Measurements from ENCODE around the gene MAJIN.
A peak's percentile ranks its signal among the peaks of the same experiment; 100 is the strongest.

MAJIN gene

DNA sequence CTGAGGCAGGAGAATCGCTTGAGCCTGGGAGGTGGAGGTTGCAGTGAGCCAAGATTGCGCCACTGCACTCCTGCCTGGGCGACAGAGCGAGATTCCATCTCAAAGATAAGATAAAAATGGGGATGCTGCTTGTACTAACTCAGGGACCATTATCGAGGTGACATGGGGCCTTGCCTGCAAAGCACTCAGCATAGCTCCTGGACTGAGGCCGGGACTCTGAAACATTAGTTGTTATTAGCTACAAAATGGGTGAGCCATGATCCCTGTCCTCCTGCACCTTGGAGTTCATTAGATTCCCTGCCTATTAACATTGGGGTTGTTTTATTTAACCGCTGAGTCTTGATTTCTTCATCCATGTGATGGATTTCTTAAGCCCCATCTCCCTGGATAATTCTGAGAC lies 42.3 kb downstream of the MAJIN start:
- no peak for DNase-seq

GRCh38 chr11:64928957-64929356 lies 43.0 kb downstream of the MAJIN start:
- no peak for DNase-seq

DNA sequence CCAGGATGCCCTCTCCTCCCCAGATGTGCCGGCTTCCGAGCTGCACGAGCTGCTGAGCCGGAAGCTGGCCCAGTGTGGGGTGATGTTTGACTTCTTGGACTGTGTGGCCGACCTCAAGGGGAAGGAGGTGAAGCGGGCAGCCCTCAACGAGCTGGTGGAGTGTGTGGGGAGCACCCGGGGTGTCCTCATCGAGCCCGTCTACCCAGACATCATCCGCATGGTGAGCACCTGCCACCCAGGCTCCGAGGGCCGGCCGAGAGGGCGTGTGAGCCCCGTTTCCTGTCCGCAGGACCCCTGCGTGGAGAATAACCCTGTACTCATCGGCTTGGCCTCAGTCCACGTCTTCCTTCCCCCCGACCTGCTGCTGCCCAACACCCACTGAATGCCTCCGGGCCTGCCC lies 45.2 kb downstream of the MAJIN start:
- no peak for DNase-seq

GRCh38 chr11:64925536-64926436 lies 46.1 kb downstream of the MAJIN start:
- DNase-seq: no peak

GRCh38 chr11:64924910-64925284 lies 47.0 kb downstream of the MAJIN start:
- no peak for DNase-seq

- peak; percentile 89 to 90 for DNase-seq
Measured at GRCh38 chr11:64923944-64924909, 47.7 kb downstream of the MAJIN start, which contains the start of gene PPP2R5B. TSS of gene PPP2R5B (plus strand) at chr11:64924689. CDS start at chr11:64925735, 1,046 bp downstream.

DNA sequence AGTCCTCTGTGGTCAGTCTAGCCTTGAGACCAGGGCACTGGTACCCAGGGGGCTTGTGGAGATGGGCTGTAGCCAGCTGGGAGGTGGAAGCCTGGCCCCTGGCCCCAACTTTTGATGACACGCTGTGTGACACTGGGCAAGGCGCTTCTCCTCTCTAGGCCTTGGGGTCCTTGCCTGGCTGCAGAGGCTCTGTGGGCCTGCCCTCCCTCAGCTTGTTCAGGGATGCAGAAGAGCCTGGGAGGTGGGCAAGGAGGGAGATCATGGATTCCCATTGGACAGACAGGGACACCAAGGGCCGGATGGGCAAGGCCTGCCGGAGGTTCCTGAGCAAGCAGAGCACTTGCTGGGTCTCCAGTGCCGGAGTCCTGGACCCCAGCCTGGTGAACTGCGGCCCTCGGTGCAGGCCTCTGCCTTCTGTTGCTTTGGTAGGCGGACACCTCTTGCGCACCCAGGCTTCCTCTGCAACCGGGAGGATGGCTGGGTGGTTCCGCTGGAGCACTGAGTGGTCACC lies 48.7 kb downstream of the MAJIN start:
- DNase-seq: no peak

GRCh38 chr11:64921384-64921783 lies 50.5 kb downstream of the MAJIN start:
- no peak for DNase-seq

DNA sequence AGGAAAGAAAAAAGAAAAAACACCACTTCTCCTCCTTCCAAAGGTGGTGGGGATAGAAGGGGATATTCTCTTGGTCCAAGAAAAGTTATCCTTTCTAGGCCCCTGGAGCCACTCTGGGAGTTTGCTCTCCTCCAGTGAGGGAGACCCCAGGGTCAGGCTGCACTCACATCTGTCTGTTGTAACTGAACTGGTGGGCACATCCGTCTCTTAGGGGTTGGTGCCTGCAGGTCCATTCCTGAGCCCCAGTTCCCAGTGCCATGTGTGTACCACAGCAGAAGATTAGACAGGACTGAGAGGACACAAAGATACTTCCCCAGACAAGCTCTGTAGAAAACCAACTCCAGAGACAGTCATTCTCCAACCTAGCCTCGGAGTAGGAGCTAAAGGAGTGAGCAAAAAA lies 51.8 kb downstream of the MAJIN start:
- no peak for DNase-seq

- no peak for DNase-seq
Measured at GRCh38 chr11:64919627-64920026, 52.3 kb downstream of the MAJIN start.

DNA sequence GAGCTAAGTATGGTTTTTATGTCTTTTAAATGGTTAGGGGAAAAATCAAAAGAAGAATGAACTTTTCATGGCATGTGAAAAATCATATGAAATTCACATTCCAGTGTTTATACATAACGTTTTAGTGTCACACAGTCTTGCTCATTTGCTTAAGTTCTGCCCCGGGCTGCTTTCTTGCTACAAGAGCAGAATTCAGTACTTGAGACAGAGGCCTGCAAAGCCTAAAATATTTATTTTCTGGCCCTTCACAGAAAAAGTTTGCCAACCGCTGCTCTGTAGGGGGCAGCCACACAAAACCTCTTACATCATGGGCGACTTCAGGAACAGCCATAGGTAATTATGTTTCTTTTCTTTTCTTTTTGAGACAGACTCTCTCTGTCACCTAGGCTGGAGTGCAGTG lies 53.9 kb downstream of the MAJIN start:
- peak in 1 of 2 experiments; percentile 27 for DNase-seq

DNA sequence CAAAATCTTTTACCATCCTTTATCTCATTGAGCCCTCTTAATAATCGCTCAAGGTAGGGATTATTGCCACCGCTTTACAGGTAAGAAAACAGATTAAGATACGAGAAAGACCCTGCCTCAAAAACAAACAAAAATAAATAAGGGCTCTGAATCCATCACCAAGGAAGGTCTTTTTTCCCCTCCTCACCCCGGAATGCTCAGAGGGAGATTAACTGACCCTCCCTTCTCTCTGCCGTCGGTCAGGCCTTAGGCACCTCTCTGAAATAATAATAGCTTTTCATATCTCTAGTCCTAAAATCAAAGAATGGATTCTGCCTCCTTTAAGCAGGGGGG lies 54.3 kb downstream of the MAJIN start:
- no peak for DNase-seq

DNA sequence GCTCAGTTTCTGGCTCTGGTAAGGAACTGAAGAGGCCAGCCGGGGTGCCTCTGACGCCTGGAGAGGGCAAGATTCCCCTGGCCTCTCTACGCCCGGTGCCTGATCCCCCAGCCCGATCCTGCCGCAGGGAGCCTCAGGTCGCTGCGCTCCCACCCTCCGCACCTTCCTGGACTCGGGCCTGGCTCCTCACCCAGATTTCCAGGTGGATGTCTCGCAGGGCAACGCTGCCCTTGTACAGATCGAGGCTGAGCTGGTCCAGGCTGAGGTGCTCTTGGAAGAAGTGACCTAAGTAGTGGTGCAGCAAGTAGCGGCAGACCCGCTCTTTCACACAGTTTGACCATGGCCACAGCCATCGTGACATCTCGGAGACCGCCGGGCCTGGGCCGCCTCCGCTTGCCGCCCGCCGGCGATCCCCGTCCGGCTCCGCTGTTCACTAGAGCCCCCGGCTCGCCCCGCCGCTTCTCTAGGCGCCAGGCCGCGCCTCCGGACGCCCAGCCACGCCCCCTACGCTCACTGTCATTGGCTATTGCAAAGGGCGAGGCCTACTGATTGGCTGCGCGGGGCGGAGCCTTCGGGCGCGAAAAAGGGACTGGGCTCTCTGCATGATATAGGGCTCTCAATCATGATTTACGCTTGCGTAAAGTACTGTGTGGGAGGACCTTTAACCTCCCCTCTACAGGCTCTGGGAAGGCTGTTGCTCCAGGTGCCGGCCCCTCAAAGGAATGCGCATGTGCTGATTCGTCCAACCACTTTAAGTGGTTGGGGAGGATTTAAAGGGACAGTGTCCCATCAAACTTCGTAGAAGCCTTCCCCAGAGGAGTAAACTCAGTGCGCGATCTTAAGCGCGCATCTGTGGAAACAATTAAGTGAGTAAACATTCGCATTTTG lies 54.9 kb downstream of the MAJIN start, which contains the start of gene ATG2A:
Gene ATG2A, minus strand, starts transcription at position 435 of the 888 bp plus-strand sequence. Its CDS starts 74 bp downstream, at position 361.
- DNase-seq: peak; percentile 98 to 100

DNA sequence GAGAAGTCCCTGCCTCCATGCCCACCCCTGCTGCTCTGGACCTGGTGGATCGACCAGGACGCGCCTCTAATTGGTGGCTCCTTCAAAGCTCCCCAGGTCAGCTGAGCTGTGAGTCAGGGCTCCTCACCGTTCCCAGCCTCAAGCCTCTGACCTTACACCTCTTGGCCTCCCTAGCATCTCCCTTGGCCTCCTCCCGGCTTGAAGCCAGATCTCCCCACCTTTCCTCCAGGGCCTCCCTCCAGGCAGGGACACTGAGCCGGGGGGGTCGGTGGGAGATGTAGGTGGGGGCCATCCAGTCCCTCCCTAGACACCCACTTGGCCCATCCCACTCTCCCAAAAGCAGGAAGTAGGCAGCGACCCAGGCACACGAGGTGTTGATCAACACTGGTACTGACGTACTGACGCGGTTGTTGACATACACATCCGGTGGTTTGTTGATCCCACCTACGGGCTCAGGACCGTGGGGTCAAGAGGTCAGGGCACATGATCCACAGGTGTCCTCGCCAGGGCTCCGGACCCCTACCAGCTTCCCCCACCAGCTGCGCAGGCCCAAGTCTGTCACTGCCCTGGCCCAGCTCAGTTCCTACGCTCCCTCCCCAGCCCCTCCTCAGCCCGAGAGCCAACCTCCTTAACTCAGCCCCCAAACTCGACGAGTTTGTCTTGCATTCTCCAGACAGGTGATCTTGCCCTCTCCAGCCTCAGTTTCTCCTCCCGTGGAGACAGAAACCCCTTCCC lies 55.7 kb downstream of the MAJIN start:
- DNase-seq: peak; percentile 44 to 53

DNA sequence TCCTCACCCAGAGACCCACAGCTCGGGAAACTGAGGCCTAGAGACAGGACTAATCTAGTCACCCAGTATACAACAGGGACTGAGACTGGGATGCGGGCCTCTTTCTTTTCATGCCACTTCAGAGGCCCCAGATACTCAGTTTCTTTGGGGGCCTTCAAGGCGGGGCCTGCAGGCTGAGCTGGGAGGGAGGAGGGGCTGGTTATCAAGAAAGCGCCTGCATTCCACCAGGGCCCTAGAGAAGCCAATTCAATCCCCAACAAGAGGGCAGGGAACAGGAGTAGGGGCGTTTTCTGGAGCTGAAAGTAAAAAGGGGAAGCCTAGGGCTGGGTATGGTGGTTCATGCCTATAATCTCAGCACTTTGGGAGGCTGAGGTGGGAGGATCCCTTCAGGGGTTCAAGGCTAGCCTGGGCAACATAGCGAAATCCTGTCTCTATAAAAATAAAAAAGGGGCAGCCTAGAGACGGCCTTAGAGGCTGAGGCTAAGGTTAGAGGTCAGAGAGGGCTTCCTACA lies 56.5 kb downstream of the MAJIN start:
- DNase-seq: no peak

GRCh38 chr11:64914123-64914522 lies 57.8 kb downstream of the MAJIN start:
- DNase-seq: no peak

DNA sequence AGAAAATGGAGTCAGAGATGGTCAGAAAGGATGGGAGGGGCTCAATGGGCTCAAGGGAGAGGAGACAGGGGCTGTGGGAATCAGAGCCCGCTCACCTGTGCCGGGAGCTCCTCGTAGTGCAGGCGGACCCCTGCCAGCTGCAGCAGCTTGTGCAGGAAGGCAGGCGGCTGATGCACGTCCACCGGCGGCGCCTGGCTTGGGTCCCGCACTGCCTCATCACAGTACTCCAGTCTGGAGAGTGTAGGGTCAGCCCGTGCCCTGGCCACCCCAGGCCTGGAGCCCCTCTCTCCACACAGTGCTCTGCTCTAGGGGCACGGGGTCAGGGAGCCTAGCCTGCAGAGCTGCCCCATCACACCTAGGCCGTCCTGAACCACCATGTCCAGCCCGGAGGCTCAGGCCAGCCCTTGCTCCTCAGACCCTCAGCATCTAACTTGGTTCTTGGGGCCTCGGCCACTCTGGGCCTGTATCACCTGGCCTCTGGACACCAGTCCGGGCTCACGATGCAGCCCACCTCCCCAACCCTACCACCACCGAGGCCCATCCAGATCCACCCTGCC lies 58.7 kb downstream of the MAJIN start:
- DNase-seq: no peak

GRCh38 chr11:64911689-64912088 lies 60.2 kb downstream of the MAJIN start:
- DNase-seq: no peak

DNA sequence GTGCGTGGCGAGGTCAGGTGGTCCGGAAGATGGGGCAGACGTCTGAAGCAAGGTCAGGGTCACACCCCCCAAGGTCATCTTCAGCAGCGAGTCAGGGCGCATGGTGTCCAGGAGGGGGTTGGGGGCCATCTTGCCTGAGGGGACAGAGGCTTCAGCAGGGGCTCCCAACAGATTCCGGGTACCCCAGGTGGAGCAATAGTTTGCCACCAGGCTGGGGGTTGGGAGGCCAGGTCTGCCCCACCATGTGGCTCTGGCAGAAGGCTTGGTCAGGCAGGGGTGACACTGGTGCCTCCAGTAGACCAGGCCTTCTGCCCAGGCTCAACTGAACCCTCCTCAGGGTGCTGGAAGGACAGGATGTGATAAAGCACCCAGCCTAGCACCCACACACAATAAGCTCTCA lies 60.8 kb downstream of the MAJIN start:
- no peak for DNase-seq

GRCh38 chr11:64910451-64911093 lies 61.3 kb downstream of the MAJIN start:
- no peak for DNase-seq

Data from SW 1271 (cell line).